Transverse colon (tissue), 4 donors: Measurements from ENCODE around the gene SMIM12. TPM values are rescaled to one million over a fixed set of nuclear protein-coding genes. Genes with fewer than 3 reads are reported as not detected.

ENCODE experiments used
- DNase-seq: peaks from one replicate; pipeline ENCODE4 v3.0.0-alpha.2; 2019
- H3K27ac ChIP-seq, 4 donors: fragments of 200-600 bp; sonication (generic); 2 replicates each; pipeline ENCODE4 v1.5.1; 2016 to 2018; ENCODE audit warnings: inconsistent platforms in 4 of 4
- H3K27me3 ChIP-seq: fragments of 200-600 bp; sonication (generic); 2 replicates; pipeline ENCODE4 v1.5.1; 2017; ENCODE audit warnings: inconsistent platforms
- H3K36me3 ChIP-seq, 4 donors: fragments of 200-600 bp; sonication (generic); 2 replicates each; pipeline ENCODE4 v1.5.1; 2017 to 2019; ENCODE audit warnings: inconsistent platforms in 4 of 4
- H3K4me1 ChIP-seq, 4 donors: fragments of 200-600 bp; sonication (generic); 2 replicates each; pipeline ENCODE4 v1.5.1; 2017 to 2020; ENCODE audit warnings: inconsistent platforms in 4 of 4
- H3K4me3 ChIP-seq, 4 donors: fragments of 200-600 bp; sonication (generic); 1 replicate in 1 of 4; 2 replicates in 3 of 4; pipeline versions ENCODE4 v1.5.1 to v1.6.1; 2017 to 2019; ENCODE audit warnings: inconsistent platforms in 4 of 4
- H3K9me3 ChIP-seq, 2 donors: fragments of 200-600 bp; sonication (generic); 2 replicates each; pipeline ENCODE4 v1.5.1; 2017 to 2019; ENCODE audit warnings: inconsistent platforms in 2 of 2
- EP300 ChIP-seq: sonication (generic); formaldehyde crosslinking; IDR thresholded peaks from one replicate; pipeline ENCODE4 v1.6.1; 2017; ENCODE audit warnings: antibody characterized with exemption, low read depth
- POLR2A ChIP-seq: fragments of 450-650 bp; IDR thresholded peaks from one replicate; pipeline ENCODE4 v1.6.1; 2016; ENCODE audit warnings: antibody characterized with exemption, mild to moderate bottlenecking, moderate library complexity
- POLR2AphosphoS5 ChIP-seq, 3 donors: sonication (generic); formaldehyde crosslinking; IDR thresholded peaks; one replicate each; pipeline ENCODE4 v1.6.1; 2016; ENCODE audit warnings: antibody characterized with exemption in 3 of 3
- WGBS, 2 donors: methylation state at CpG; one replicate each; pipeline ENCODE4 v1.1.5; 2018; ENCODE audit warnings: low coverage in 1 of 2; 5-methylcytosine and 5-hydroxymethylcytosine counted together
- in situ Hi-C, 4 donors: fragments of 200-750 bp; cut with MboI; loops; one replicate each; pipeline versions ENCODE4 v1.15.0 to v1.15.1; 2017; ENCODE audit warnings: low sequenced_read_pairs in 3 of 4, low pct_ligation_motif_present in 1 of 4, low pct_unique_long_range_greater_than_20kb in 1 of 4
- intact Hi-C: fragments of 100-400 bp; cut with DNase I; formaldehyde crosslinking; loops from one replicate; pipeline ENCODE4 v1.15.1; 2023; ENCODE audit warnings: low total_unique reads
- total RNA-seq, 4 donors: library from RNA; depleted of rRNA; stranded (reverse); fragments of >200 nt; gene quantifications; one replicate each; pipeline ENCODE4 v1.1.0, GENCODE V29; 2016
- TF ChIP-seq, protein P1 (sequence below), 5 experiments: fragments of 200-600 bp in 3 of 5; fragments of 450-650 bp in 2 of 5; sonication (generic) in 3 of 5; IDR thresholded peaks; 1 replicate in 2 of 5; 2 replicates in 3 of 5; pipeline ENCODE4 v1.5.1; 2016 to 2017; ENCODE audit warnings: antibody characterized with exemption in 5 of 5, inconsistent platforms in 3 of 5, mild to moderate bottlenecking in 2 of 5, moderate library complexity in 1 of 5

Gene SMIM12
- total RNA-seq, 4 donors from 2014 or later: 14.2 to 42.2 (median 31.5) TPM

GRCh38 chr1:34900775-34901502 is 41.4 kb upstream of the SMIM12 start:
- H3K9me3 ChIP-seq: no peaks in the 10 kb centered on the region
- H3K4me3 ChIP-seq: no peak overlapping the region
- no peaks in the 10 kb centered on the region for H3K36me3 ChIP-seq
- peaks cover 5% of the 10 kb centered on the region for H3K27me3 ChIP-seq
- H3K27ac ChIP-seq: no peak overlapping the region
- WGBS, 2 donors: 65 to 74% methylated on average over 11 to 13 of the region's 13 CpGs
- H3K4me1 ChIP-seq: peaks cover 0 to 6% (median 0%) of the 10 kb centered on the region in 4 donors
- intact Hi-C loops (no loop called here), in situ Hi-C loops (no loop called here)
- TF ChIP-seq POLR2AphosphoS5 (IDR thresholded peaks at IDR 0.05): no peak
- TF ChIP-seq, protein P1, sequence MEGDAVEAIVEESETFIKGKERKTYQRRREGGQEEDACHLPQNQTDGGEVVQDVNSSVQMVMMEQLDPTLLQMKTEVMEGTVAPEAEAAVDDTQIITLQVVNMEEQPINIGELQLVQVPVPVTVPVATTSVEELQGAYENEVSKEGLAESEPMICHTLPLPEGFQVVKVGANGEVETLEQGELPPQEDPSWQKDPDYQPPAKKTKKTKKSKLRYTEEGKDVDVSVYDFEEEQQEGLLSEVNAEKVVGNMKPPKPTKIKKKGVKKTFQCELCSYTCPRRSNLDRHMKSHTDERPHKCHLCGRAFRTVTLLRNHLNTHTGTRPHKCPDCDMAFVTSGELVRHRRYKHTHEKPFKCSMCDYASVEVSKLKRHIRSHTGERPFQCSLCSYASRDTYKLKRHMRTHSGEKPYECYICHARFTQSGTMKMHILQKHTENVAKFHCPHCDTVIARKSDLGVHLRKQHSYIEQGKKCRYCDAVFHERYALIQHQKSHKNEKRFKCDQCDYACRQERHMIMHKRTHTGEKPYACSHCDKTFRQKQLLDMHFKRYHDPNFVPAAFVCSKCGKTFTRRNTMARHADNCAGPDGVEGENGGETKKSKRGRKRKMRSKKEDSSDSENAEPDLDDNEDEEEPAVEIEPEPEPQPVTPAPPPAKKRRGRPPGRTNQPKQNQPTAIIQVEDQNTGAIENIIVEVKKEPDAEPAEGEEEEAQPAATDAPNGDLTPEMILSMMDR (IDR thresholded peaks at IDR 0.05): no peak
- TF ChIP-seq POLR2A: no peak
- TF ChIP-seq EP300: no peak
- no peak for DNase-seq

DNA sequence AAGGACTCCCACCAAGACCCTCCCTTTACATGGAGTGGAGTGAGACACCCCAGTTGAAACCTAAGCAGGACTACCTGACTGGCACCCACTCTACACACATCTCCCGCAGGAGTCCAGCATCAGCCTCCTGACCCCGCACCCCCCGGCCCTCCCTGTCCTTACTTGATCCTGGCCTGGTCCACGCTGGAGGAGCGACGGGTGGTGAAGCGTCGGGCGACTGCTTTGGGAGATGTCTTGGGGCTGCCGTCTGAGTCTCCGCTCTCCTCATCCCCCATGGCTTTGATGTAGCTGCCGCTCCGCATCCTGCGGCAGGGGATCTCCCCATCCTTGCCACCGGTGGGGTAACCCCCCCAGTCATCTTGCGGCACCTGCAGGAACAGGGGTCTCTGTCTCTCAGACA is 40.4 kb upstream of the SMIM12 start:
- Histone ChIP-seq H3K36me3 (no peaks in the 10 kb centered on the region), H3K27ac (no peak overlapping the region), H3K9me3 (no peaks in the 10 kb centered on the region), H3K4me3 (no peak overlapping the region), H3K4me1 (peaks cover 0 to 6% (median 0%) of the 10 kb centered on the region in 4 donors), H3K27me3 (peaks cover 5% of the 10 kb centered on the region)
- intact Hi-C loops: no loop called here
- in situ Hi-C loops: no loop called here
- TF ChIP-seq POLR2AphosphoS5 (IDR thresholded peaks at IDR 0.05) (no peak), EP300 (no peak), POLR2A (no peak)
- TF ChIP-seq, protein P1 (IDR thresholded peaks at IDR 0.05): no peak
- 89% methylated on average over 16 of the region's 16 CpGs; no CpG with 5 or more reads in 1 of the 2 donors for WGBS, 2 donors
- no peak for DNase-seq

GRCh38 chr1:34899471-34899870 is 39.9 kb upstream of the SMIM12 start:
- H3K36me3 ChIP-seq: no peaks in the 10 kb centered on the region
- intact Hi-C loops (no loop called here), in situ Hi-C loops (no loop called here)
- H3K27ac ChIP-seq: no peak overlapping the region
- no peak for DNase-seq
- H3K4me1 ChIP-seq: peaks cover 0 to 6% (median 0%) of the 10 kb centered on the region in 4 donors
- H3K4me3 ChIP-seq: no peak overlapping the region
- H3K9me3 ChIP-seq: no peaks in the 10 kb centered on the region
- TF ChIP-seq, protein P1 (IDR thresholded peaks at IDR 0.05): no peak
- no peak for TF ChIP-seq POLR2AphosphoS5 (IDR thresholded peaks at IDR 0.05)
- TF ChIP-seq EP300: no peak
- no peak for TF ChIP-seq POLR2A
- H3K27me3 ChIP-seq: peaks cover 5% of the 10 kb centered on the region
- WGBS, 2 donors: 71% methylated on average over 4 of the region's 4 CpGs; no CpG with 5 or more reads in 1 of the 2 donors

DNA sequence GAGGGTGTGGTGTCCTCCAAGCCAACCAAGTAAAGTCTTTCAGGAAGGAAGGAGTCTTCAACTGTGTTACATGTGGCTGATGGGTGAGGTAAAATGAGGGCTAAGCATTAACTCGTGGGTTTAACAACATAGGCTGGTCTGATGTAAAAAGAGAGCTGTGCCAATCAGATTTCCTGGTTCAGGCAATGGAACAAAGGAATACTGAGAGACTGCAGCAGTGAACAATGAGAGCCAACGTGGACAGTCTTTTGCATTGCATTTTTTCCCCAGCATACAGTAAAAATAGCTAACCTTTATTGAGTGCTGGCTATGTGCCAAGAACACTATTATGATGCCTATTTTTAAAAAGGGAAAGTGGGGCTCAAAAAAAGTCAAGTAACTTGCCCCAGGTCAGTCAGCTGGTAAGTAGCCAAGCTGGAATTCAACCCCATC is 38.8 kb upstream of the SMIM12 start:
- no peak for DNase-seq
- intact Hi-C loops: no loop called here

More for the DNA sequence above, 38.8 kb upstream of the SMIM12 start:
- Histone ChIP-seq H3K4me3 (no peak overlapping the region), H3K36me3 (no peaks in the 10 kb centered on the region), H3K4me1 (peaks cover 0 to 6% (median 0%) of the 10 kb centered on the region in 4 donors), H3K27ac (no peak overlapping the region), H3K9me3 (peaks cover 0 to 2% of the 10 kb centered on the region in 2 donors), H3K27me3 (peaks cover 5% of the 10 kb centered on the region)
- in situ Hi-C loops: no loop called here
- 8 to 29% methylated on average over 2 of the region's 2 CpGs for WGBS, 2 donors
- TF ChIP-seq, protein P1 (IDR thresholded peaks at IDR 0.05): no peak
